ENCODE measurements around the gene ARRDC1. TPM values are rescaled to one million over a fixed set of nuclear protein-coding genes. Genes with fewer than 3 reads are reported as not detected.

Gene ARRDC1
- polyA plus RNA-seq, 2 of the 4 experiments (the other 2 are of a cell fraction): 20.7 to 22.5 TPM

GRCh38 chr9:137569609-137570203 is 35.8 kb upstream of the ARRDC1 start:
- no peak for ATAC-seq
- Histone ChIP-seq H3K27ac (no peak overlapping the region), H3K4me2 (no peak overlapping the region), H3K4me1 (no peaks in the 10 kb centered on the region), H3K4me3 (no peak overlapping the region), H3K9me3 (no peaks in the 10 kb centered on the region)
- CTCF ChIA-PET: interaction anchor here (1.0 kb wide), 1 partner anchor 10 kb away, joined by 4 read pairs; no protein-coding TSS in a partner anchor
- WGBS (ENCODE audit: missing lambda C conversion rate): 88% methylated on average over 4 of the region's 5 CpGs
- FAIRE-seq: no peak
- POLR2A ChIA-PET: no interaction called here
- no peak for DNase-seq (ENCODE audit: low read depth in 1 of 2, low spot score in 1 of 2)
- no peak for TF ChIP-seq REST (IDR thresholded peaks at IDR 0.05)
- no peak for TF ChIP-seq MAX (IDR thresholded peaks at IDR 0.05)
- TF ChIP-seq HOXA7 (CRISPR knock-in tag; IDR thresholded peaks at IDR 0.05): no peak
- TF ChIP-seq MYC (IDR thresholded peaks at IDR 0.05; ENCODE audit: borderline replicate concordance, low read length): no peak
- no peak for TF ChIP-seq EHF (CRISPR knock-in tag; IDR thresholded peaks at IDR 0.05)
- TF ChIP-seq JUN (IDR thresholded peaks at IDR 0.05): no peak
- no peak for TF ChIP-seq PBX3 (IDR thresholded peaks at IDR 0.05)
- no peak for TF ChIP-seq HOXB13 (CRISPR knock-in tag; IDR thresholded peaks at IDR 0.05; ENCODE audit: low read depth)
- TF ChIP-seq POLR2AphosphoS2 (conservative IDR thresholded peaks at IDR 0.05; ENCODE audit: low read length): no peak

GRCh38 chr9:137570566-137570965 is 34.9 kb upstream of the ARRDC1 start:
- ChIA-PET CTCF (interaction anchor here (1.0 kb wide), 1 partner anchor 11 kb away, joined by 4 read pairs; no protein-coding TSS in a partner anchor), POLR2A (no interaction called here)
- 98% methylated on average over 3 of the region's 3 CpGs for WGBS (ENCODE audit: missing lambda C conversion rate)
- H3K4me1 ChIP-seq: no peaks in the 10 kb centered on the region
- no peak overlapping the region for H3K4me2 ChIP-seq
- H3K9me3 ChIP-seq: no peaks in the 10 kb centered on the region
- TF ChIP-seq REST (IDR thresholded peaks at IDR 0.05) (no peak), ZFP36 (IDR thresholded peaks at IDR 0.05; ENCODE audit: borderline replicate concordance, partially characterized antibody) (no peak), SREBF2 (IDR thresholded peaks at IDR 0.05) (no peak), E2F6 (IDR thresholded peaks at IDR 0.05; ENCODE audit: borderline replicate concordance, low read depth) (no peak), GATA3 (IDR thresholded peaks at IDR 0.05; ENCODE audit: borderline replicate concordance) (no peak), CTCF (IDR thresholded peaks at IDR 0.05) (no peak), HOXA7 (CRISPR knock-in tag; IDR thresholded peaks at IDR 0.05) (no peak), CHD4 (IDR thresholded peaks at IDR 0.05; ENCODE audit: borderline replicate concordance) (no peak), MAFK (IDR thresholded peaks at IDR 0.05; ENCODE audit: partially characterized antibody) (no peak), EHF (CRISPR knock-in tag; IDR thresholded peaks at IDR 0.05) (no peak), HES2 (IDR thresholded peaks at IDR 0.05) (no peak), FOXS1 (CRISPR knock-in tag; IDR thresholded peaks at IDR 0.05) (no peak), NR3C1 (IDR thresholded peaks at IDR 0.05) (no peak), CEBPB (IDR thresholded peaks at IDR 0.05) (no peak), HOXB5 (CRISPR knock-in tag; IDR thresholded peaks at IDR 0.05) (no peak), ZSCAN20 (CRISPR knock-in tag; IDR thresholded peaks at IDR 0.05) (no peak)
- no peak overlapping the region for H3K27ac ChIP-seq
- ATAC-seq (no peak), FAIRE-seq (no peak), DNase-seq (ENCODE audit: low read depth in 1 of 2, low spot score in 1 of 2) (no peak)
- no peak overlapping the region for H3K4me3 ChIP-seq

Data from A549 (cell line).